Activated naive CD8-positive, alpha-beta T cell treated with anti-CD3 and anti-CD28 coated beads, Interleukin-2, amount 10 ng/mL, durations not matched to agents 7 days and 5 days (primary cell): ENCODE measurements around the gene SOX18. TPM values are rescaled to one million over a fixed set of nuclear protein-coding genes. Genes with fewer than 3 reads are reported as not detected.
A peak's percentile ranks its signal among the peaks of the same experiment; 100 is the strongest.
"Not testable (repeated sequence)": the region's sequence is repeated elsewhere in the genome, so short reads cannot be mapped to it uniquely, and the experiment has no call there.

Source experiments
- ATAC-seq: fragments of 150-1000 bp; cut with Tn5 transposase; one replicate; pipeline ENCODE4 v1.10.0; 2021; ENCODE audit warnings: low read depth, moderate library complexity
- POLR2A ChIA-PET: fragments of 350-600 bp; sonication (Branson Sonifier 250); formaldehyde crosslinking; loops from one replicate; lab custom pipeline; 2021; ENCODE audit warnings: antibody characterized with exemption; lab: Charles Lee
- DNase-seq: peaks from one replicate; pipeline ENCODE4 v3.0.0; 2021
- H3K27ac Mint-ChIP-seq: one replicate; pipeline ENCODE4 v1.8.0; 2022; ENCODE audit warnings: mild to moderate bottlenecking, mixed read lengths
- H3K27me3 Mint-ChIP-seq: one replicate; pipeline ENCODE4 v1.8.0; 2022; ENCODE audit warnings: mild to moderate bottlenecking, moderate library complexity, mixed read lengths
- H3K36me3 Mint-ChIP-seq: one replicate; pipeline ENCODE4 v1.8.0; 2021; ENCODE audit warnings: mild to moderate bottlenecking, mixed read lengths
- H3K4me1 Mint-ChIP-seq: one replicate; pipeline ENCODE4 v1.8.0; 2021; ENCODE audit warnings: mixed read lengths
- H3K4me3 Mint-ChIP-seq: one replicate; pipeline ENCODE4 v1.8.0; 2022; ENCODE audit warnings: mild to moderate bottlenecking, moderate library complexity, mixed read lengths
- H3K9me3 Mint-ChIP-seq: one replicate; pipeline ENCODE4 v1.8.0; 2021; ENCODE audit warnings: mixed read lengths
- total RNA-seq, 2 experiments: library from RNA; stranded (reverse); gene quantifications; one replicate each; pipeline ENCODE4 v1.2.3, GENCODE V29; 2021

Gene SOX18
- total RNA-seq, 2 experiments from 2014 or later: 0.30 to 0.51 TPM

GRCh38 chr20:64024141-64024990 lies 25.1 kb downstream of the SOX18 start:
- H3K9me3 Mint-ChIP-seq: no peaks in the 10 kb centered on the region
- POLR2A ChIA-PET: no interaction called here

GRCh38 chr20:64023361-64024140 lies 25.9 kb downstream of the SOX18 start:
- no peak overlapping the region for H3K27ac Mint-ChIP-seq
- ATAC-seq (no peak), DNase-seq (no peak)
- H3K9me3 Mint-ChIP-seq: no peaks in the 10 kb centered on the region
- no peaks in the 10 kb centered on the region for H3K27me3 Mint-ChIP-seq
- peaks cover 32% of the 10 kb centered on the region for H3K36me3 Mint-ChIP-seq
- H3K4me1 Mint-ChIP-seq: peaks cover 5% of the 10 kb centered on the region
- POLR2A ChIA-PET: no interaction called here
- H3K4me3 Mint-ChIP-seq: no peak overlapping the region

More at GRCh38 chr20:64024141-64024990, 25.1 kb downstream of the SOX18 start:
- H3K4me3 Mint-ChIP-seq: no peak overlapping the region
- H3K4me1 Mint-ChIP-seq: peaks cover 5% of the 10 kb centered on the region
- no peak overlapping the region for H3K27ac Mint-ChIP-seq
- H3K36me3 Mint-ChIP-seq: peaks cover 28% of the 10 kb centered on the region
- DNase-seq: no peak
- H3K27me3 Mint-ChIP-seq: no peaks in the 10 kb centered on the region
- no peak for ATAC-seq

- DNase-seq (no peak), ATAC-seq (no peak)
- Mint-ChIP-seq H3K4me1 (peaks cover 3% of the 10 kb centered on the region), H3K9me3 (no peaks in the 10 kb centered on the region), H3K27me3 (no peaks in the 10 kb centered on the region), H3K36me3 (peaks cover 36% of the 10 kb centered on the region), H3K27ac (no peak overlapping the region), H3K4me3 (no peak overlapping the region)
- POLR2A ChIA-PET: no interaction called here
Observed at GRCh38 chr20:64022671-64023360, 26.6 kb downstream of the SOX18 start.

GRCh38 chr20:64021124-64021975 lies 28.1 kb downstream of the SOX18 start:
- peaks cover 3% of the 10 kb centered on the region for H3K4me1 Mint-ChIP-seq
- no peaks in the 10 kb centered on the region for H3K9me3 Mint-ChIP-seq
- ATAC-seq: no peak
- no peak for DNase-seq
- POLR2A ChIA-PET: no interaction called here
- H3K27me3 Mint-ChIP-seq: no peaks in the 10 kb centered on the region
- H3K36me3 Mint-ChIP-seq: peaks cover 37% of the 10 kb centered on the region
- H3K4me3 Mint-ChIP-seq: no peak overlapping the region
- H3K27ac Mint-ChIP-seq: no peak overlapping the region

- Mint-ChIP-seq H3K4me1 (peaks cover 21% of the 10 kb centered on the region), H3K36me3 (peaks cover 48% of the 10 kb centered on the region)
- no peak for ATAC-seq
Observed at GRCh38 chr20:64015635-64016034, 33.8 kb downstream of the SOX18 start.

GRCh38 chr20:64012385-64013154 lies 36.9 kb downstream of the SOX18 start:
- Mint-ChIP-seq H3K4me1 (peaks cover 36% of the 10 kb centered on the region), H3K36me3 (peaks cover 64% of the 10 kb centered on the region), H3K27ac (peak overlapping the region; percentile 89), H3K4me3 (peak overlapping the region; percentile 59)
- H3K27me3 Mint-ChIP-seq, H3K9me3 Mint-ChIP-seq, DNase-seq, POLR2A ChIA-PET: not testable (repeated sequence)
- peak; percentile 13 for ATAC-seq

More at GRCh38 chr20:64015635-64016034, 33.8 kb downstream of the SOX18 start:
- Mint-ChIP-seq H3K27ac (no peak overlapping the region), H3K9me3 (no peaks in the 10 kb centered on the region), H3K4me3 (no peak overlapping the region), H3K27me3 (no peaks in the 10 kb centered on the region)
- no peak for DNase-seq
- POLR2A ChIA-PET: no interaction called here

- ATAC-seq (peak; percentile 35), DNase-seq (peak; percentile 41)
- H3K36me3 Mint-ChIP-seq: peaks cover 71% of the 10 kb centered on the region
- POLR2A ChIA-PET: interaction anchor here (1.6 kb wide), 1 partner anchor 67 kb away, joined by 4 read pairs; no protein-coding TSS in a partner anchor
- H3K27me3 Mint-ChIP-seq: no peaks in the 10 kb centered on the region
- peaks cover 6% of the 10 kb centered on the region for H3K9me3 Mint-ChIP-seq
- H3K4me1 Mint-ChIP-seq: peaks cover 36% of the 10 kb centered on the region
- H3K27ac Mint-ChIP-seq: peak overlapping the region; percentile 83
- peak overlapping the region; percentile 39 for H3K4me3 Mint-ChIP-seq
Observed at GRCh38 chr20:64011366-64011779, 38.1 kb downstream of the SOX18 start.

GRCh38 chr20:64010711-64011237 lies 38.7 kb downstream of the SOX18 start:
- ATAC-seq (no peak), DNase-seq (no peak)
- Mint-ChIP-seq H3K9me3 (peaks cover 6% of the 10 kb centered on the region), H3K36me3 (peaks cover 70% of the 10 kb centered on the region), H3K27ac (peak overlapping the region; percentile 83), H3K4me3 (no peak overlapping the region), H3K27me3 (no peaks in the 10 kb centered on the region), H3K4me1 (peaks cover 36% of the 10 kb centered on the region)
- POLR2A ChIA-PET: interaction anchor here (0.9 to 1.6 kb wide), 3 partner anchors 9 to 67 kb away, joined by 3 to 4 read pairs (median 4); no protein-coding TSS in a partner anchor

GRCh38 chr20:64009811-64010387 lies 39.5 kb downstream of the SOX18 start:
- POLR2A ChIA-PET: interaction anchor here (0.6 to 1.6 kb wide), 4 partner anchors 8 to 68 kb away, joined by 3 to 5 read pairs (median 4); no protein-coding TSS in a partner anchor
- H3K27me3 Mint-ChIP-seq: no peaks in the 10 kb centered on the region
- peaks cover 36% of the 10 kb centered on the region for H3K4me1 Mint-ChIP-seq
- peaks cover 68% of the 10 kb centered on the region for H3K36me3 Mint-ChIP-seq
- H3K9me3 Mint-ChIP-seq: peaks cover 6% of the 10 kb centered on the region
- H3K4me3 Mint-ChIP-seq: peak overlapping the region; percentile 66
- peak overlapping the region; percentile 76 for H3K27ac Mint-ChIP-seq
- ATAC-seq: peak; percentile 30
- no peak for DNase-seq

- no peak for DNase-seq
- H3K36me3 Mint-ChIP-seq: peaks cover 54% of the 10 kb centered on the region
- no peak for ATAC-seq
- H3K4me3 Mint-ChIP-seq: no peak overlapping the region
- H3K4me1 Mint-ChIP-seq: peaks cover 24% of the 10 kb centered on the region
- POLR2A ChIA-PET: no interaction called here
- peaks cover 6% of the 10 kb centered on the region for H3K9me3 Mint-ChIP-seq
- H3K27ac Mint-ChIP-seq: no peak overlapping the region
- no peaks in the 10 kb centered on the region for H3K27me3 Mint-ChIP-seq
Observed at GRCh38 chr20:64006902-64007301, 42.5 kb downstream of the SOX18 start.

GRCh38 chr20:64006490-64006889 lies 42.9 kb downstream of the SOX18 start:
- no peak for DNase-seq
- Mint-ChIP-seq H3K4me3 (no peak overlapping the region), H3K4me1 (peaks cover 23% of the 10 kb centered on the region), H3K36me3 (peaks cover 56% of the 10 kb centered on the region), H3K9me3 (peaks cover 6% of the 10 kb centered on the region), H3K27ac (no peak overlapping the region), H3K27me3 (no peaks in the 10 kb centered on the region)
- POLR2A ChIA-PET: no interaction called here
- no peak for ATAC-seq
